Inferior parietal cortex (tissue), 1 donor: ENCODE measurements around the gene GRB10.

Experiments
- DNase-seq: peaks from one replicate; pipeline ENCODE4 v3.0.0-alpha.2; 2016; ENCODE audit errors: extremely low spot score

Gene GRB10

GRCh38 chr7:50721160-50721559 is 61.5 kb downstream of the GRB10 start:
- DNase-seq: no peak

GRCh38 chr7:50720295-50720694 is 62.4 kb downstream of the GRB10 start:
- no peak for DNase-seq

GRCh38 chr7:50718876-50719275 is 63.8 kb downstream of the GRB10 start:
- no peak for DNase-seq

- no peak for DNase-seq
Observed at GRCh38 chr7:50718311-50718710, 64.4 kb downstream of the GRB10 start.

- no peak for DNase-seq
Observed at GRCh38 chr7:50717181-50717580, 65.5 kb downstream of the GRB10 start.

- no peak for DNase-seq
Observed at GRCh38 chr7:50714857-50715256, 67.8 kb downstream of the GRB10 start.

- no peak for DNase-seq
Observed at GRCh38 chr7:50713123-50713965, 69.4 kb downstream of the GRB10 start.

- DNase-seq: no peak
Observed at GRCh38 chr7:50712252-50713122, 70.2 kb downstream of the GRB10 start.

- DNase-seq: no peak
Observed at GRCh38 chr7:50711271-50712175, 71.2 kb downstream of the GRB10 start.

GRCh38 chr7:50710441-50711154 is 72.1 kb downstream of the GRB10 start:
- DNase-seq: no peak

- no peak for DNase-seq
Observed at GRCh38 chr7:50709151-50709550, 73.5 kb downstream of the GRB10 start.

- no peak for DNase-seq
Observed at GRCh38 chr7:50707236-50708006, 75.3 kb downstream of the GRB10 start.

GRCh38 chr7:50706469-50706937 is 76.2 kb downstream of the GRB10 start:
- DNase-seq: no peak

- DNase-seq: no peak
Observed at GRCh38 chr7:50704844-50705243, 77.9 kb downstream of the GRB10 start.

- no peak for DNase-seq
Observed at GRCh38 chr7:50703654-50704053, 79.0 kb downstream of the GRB10 start.

- no peak for DNase-seq
Observed at GRCh38 chr7:50699143-50699542, 83.6 kb downstream of the GRB10 start.

- no peak for DNase-seq
Observed at GRCh38 chr7:50697748-50698147, 84.9 kb downstream of the GRB10 start.

GRCh38 chr7:50696810-50697582 is 85.7 kb downstream of the GRB10 start:
- DNase-seq: no peak

- DNase-seq: no peak
Observed at GRCh38 chr7:50695026-50695425, 87.7 kb downstream of the GRB10 start.
